GM23248 (cell line): ENCODE data around the gene SVOPL.

Source experiments
- EZH2 ChIP-seq: fragments of 200-600 bp; sonication (generic); IDR thresholded peaks from 2 replicates; pipeline ENCODE4 v1.6.1; 2018; ENCODE audit warnings: antibody characterized with exemption, mild to moderate bottlenecking; ENCODE audit not compliant: insufficient read depth, poor library complexity, severe bottlenecking
- EZH2phosphoT487 ChIP-seq: fragments of 200-600 bp; sonication (generic); IDR thresholded peaks from 2 replicates; pipeline ENCODE4 v1.6.1; 2018; ENCODE audit warnings: antibody characterized with exemption, moderate library complexity, mild to moderate bottlenecking, low read depth; ENCODE audit not compliant: insufficient read depth

- TF ChIP-seq EZH2 (no peak), EZH2phosphoT487 (no peak)
These were observed 90.4 kb downstream of the SVOPL start for GRCh38 chr7:138610671-138611170.
